Mesodermal cell (in vitro differentiated cells): ENCODE results near the gene INF2.

Experiments used
- H3K27ac ChIP-seq: 2 replicates; pipeline ENCODE4 v1.7.0; 2013; ENCODE audit warnings: mild to moderate bottlenecking, low read depth, low read length, moderate library complexity; ENCODE audit not compliant: severe bottlenecking
- H3K36me3 ChIP-seq: 2 replicates; pipeline ENCODE4 v1.7.1; 2013; ENCODE audit warnings: mild to moderate bottlenecking, low read length, moderate library complexity; ENCODE audit not compliant: control insufficient read depth, insufficient read depth
- H3K4me1 ChIP-seq: one replicate; pipeline ENCODE4 v1.7.1; 2013; ENCODE audit warnings: mild to moderate bottlenecking, low read length; ENCODE audit not compliant: insufficient read depth, control insufficient read depth, poor library complexity, severe bottlenecking
- H3K4me3 ChIP-seq: 2 replicates; pipeline ENCODE4 v1.7.0; 2013; ENCODE audit warnings: low read length, control low read depth, mild to moderate bottlenecking; ENCODE audit not compliant: insufficient read depth, poor library complexity, severe bottlenecking; ENCODE audit errors: extremely low read depth
- H3K9me3 ChIP-seq: 2 replicates; pipeline ENCODE4 v1.7.1; 2013; ENCODE audit warnings: mild to moderate bottlenecking, low read length, moderate library complexity; ENCODE audit not compliant: control insufficient read depth
- WGBS, 2 experiments: methylation state at CpG; one replicate each; pipeline ENCODE4 v1.1.5; 2013; ENCODE audit warnings: missing lambda C conversion rate in 2 of 2; ENCODE audit not compliant: insufficient coverage in 2 of 2; 5-methylcytosine and 5-hydroxymethylcytosine counted together

The INF2 gene

DNA sequence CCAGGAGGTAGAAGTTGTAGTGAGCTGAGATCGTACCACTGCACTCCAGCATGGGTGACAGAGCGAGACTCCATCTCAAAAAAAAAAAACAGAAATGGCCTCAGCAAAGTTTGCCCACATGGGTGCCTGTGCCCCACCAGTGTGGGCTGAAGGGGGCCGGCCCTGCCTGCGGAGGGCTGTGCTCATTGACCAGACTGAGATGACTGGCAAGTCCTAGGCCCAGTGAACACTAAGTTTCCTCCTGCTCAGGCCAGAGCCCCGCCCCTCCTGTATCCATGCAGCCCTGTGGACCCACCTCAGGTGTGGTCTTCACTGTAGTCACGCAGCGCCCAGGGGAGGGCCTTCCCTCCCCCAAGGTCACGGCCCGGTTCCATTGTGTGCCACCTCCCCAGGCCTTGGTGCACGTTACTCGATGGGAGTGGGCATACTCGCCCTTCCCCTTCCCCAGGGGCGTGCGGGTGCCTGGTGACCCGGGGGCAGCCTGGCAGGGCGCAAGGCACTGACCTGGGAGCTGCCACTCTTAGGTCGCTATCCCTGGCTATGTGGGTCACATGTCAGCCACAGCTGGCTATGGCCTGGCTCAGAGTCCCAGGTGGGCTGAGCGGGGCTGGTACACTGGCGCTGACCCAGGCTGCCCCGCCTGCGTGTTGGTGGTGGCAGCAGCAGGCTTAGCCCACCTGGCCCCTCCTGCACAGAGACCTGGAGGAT lies 16.1 kb downstream of the INF2 start:
- Histone ChIP-seq H3K36me3 (peaks cover 63% of the 10 kb centered on the region), H3K4me3 (no peak overlapping the region), H3K4me1 (peaks cover 17% of the 10 kb centered on the region), H3K9me3 (peaks cover 6% of the 10 kb centered on the region), H3K27ac (no peak overlapping the region)
- 89 to 95% methylated on average over 16 to 21 of the region's 21 CpGs for WGBS, 2 experiments

DNA sequence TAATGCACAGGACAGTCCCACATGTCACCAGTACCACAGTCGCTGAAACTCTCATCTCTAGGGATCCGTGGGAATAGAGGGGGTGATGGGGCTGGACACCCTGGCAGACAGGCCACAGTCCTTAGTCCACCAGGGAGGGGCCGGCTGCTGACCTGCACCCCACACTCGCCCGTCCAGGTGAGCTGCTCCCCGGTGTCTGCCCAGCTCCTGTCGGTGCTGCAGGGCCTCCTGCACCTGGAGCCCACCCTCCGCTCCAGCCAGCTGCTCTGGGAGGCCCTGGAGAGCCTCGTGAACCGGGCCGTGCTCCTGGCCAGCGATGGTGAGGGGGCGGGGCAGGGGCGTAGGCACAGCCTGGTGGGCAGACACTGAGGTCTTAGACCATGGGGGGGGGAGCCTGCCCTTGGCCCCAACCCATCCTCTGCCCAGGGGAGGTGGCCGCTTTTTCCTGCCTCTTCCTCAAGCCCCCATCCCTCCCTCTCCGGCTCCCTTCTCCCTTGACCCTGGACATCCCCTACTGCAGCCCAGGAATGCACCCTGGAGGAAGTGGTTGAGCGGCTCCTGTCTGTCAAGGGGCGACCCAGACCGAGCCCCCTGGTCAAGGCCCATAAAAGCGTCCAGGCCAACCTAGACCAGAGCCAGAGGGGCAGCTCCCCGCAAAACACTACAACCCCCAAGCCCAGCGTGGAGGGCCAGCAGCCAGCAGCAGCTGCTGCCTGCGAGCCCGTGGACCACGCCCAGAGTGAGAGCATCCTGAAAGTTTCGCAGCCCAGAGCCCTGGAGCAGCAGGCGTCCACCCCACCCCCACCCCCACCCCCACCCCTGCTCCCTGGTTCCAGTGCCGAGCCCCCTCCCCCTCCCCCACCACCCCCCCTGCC lies 17.6 kb downstream of the INF2 start:
- Histone ChIP-seq H3K4me1 (peaks cover 17% of the 10 kb centered on the region), H3K9me3 (peaks cover 6% of the 10 kb centered on the region), H3K27ac (no peak overlapping the region), H3K4me3 (no peak overlapping the region), H3K36me3 (peaks cover 57% of the 10 kb centered on the region)
- 67 to 72% methylated on average over 11 to 14 of the region's 28 CpGs for WGBS, 2 experiments

- H3K36me3 ChIP-seq, result peaks cover 56% of the 10 kb centered on the region
- peaks cover 17% of the 10 kb centered on the region for H3K4me1 ChIP-seq
- peaks cover 6% of the 10 kb centered on the region for H3K9me3 ChIP-seq
- no peak overlapping the region for H3K27ac ChIP-seq
- H3K4me3 ChIP-seq, result no peak overlapping the region
- 67 to 70% methylated on average over 19 to 25 of the region's 34 CpGs for WGBS, 2 experiments
Measured at GRCh38 chr14:104707608-104708595, 18.5 kb downstream of the INF2 start.

- 52 to 55% methylated on average over 16 to 17 of the region's 20 CpGs for WGBS, 2 experiments
- Histone ChIP-seq H3K9me3 (peaks cover 6% of the 10 kb centered on the region), H3K4me3 (no peak overlapping the region), H3K27ac (no peak overlapping the region), H3K4me1 (peaks cover 17% of the 10 kb centered on the region), H3K36me3 (peaks cover 55% of the 10 kb centered on the region)
Measured at GRCh38 chr14:104708606-104709268, 19.3 kb downstream of the INF2 start.

- H3K4me1 ChIP-seq, result peaks cover 17% of the 10 kb centered on the region
- H3K27ac ChIP-seq, result no peak overlapping the region
- peaks cover under 1% of the 10 kb centered on the region for H3K9me3 ChIP-seq
- H3K4me3 ChIP-seq, result no peak overlapping the region
- whole genome bisulfite sequencing, 2 experiments, result 95 to 98% methylated on average over 9 to 18 of the region's 18 CpGs
- peaks cover 54% of the 10 kb centered on the region for H3K36me3 ChIP-seq
Measured at GRCh38 chr14:104709387-104710039, 20.1 kb downstream of the INF2 start.

DNA sequence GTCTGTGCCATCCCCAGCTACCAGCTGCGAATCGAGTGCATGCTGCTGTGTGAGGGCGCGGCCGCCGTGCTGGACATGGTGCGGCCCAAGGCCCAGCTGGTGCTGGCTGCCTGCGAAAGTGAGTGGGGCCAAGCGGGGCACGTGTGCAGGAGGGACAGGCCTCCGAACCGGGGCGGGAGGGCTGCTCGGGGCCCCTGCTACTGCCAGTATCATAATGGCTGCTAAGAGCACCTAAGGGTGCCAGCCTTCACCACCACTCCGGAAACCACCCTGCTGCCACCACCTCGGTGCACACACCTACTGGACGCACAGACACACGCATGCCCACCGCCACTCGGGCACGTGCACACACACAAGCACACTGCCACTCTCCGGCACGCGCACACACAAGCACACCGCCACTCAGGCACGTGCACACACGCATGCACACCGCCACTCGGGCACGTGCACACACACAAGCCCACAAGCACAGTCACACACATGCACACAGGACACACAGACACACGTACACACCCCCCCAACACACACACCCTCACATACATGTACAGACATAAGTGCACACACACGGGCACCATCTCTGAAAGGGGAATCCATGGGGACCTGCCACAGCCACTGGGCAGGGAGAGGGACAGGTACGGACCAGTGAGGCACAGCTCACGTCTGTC lies 20.8 kb downstream of the INF2 start:
- H3K36me3 ChIP-seq, result peaks cover 55% of the 10 kb centered on the region
- 91 to 94% methylated on average over 28 to 31 of the region's 34 CpGs for WGBS, 2 experiments
- no peak overlapping the region for H3K4me3 ChIP-seq

DNA sequence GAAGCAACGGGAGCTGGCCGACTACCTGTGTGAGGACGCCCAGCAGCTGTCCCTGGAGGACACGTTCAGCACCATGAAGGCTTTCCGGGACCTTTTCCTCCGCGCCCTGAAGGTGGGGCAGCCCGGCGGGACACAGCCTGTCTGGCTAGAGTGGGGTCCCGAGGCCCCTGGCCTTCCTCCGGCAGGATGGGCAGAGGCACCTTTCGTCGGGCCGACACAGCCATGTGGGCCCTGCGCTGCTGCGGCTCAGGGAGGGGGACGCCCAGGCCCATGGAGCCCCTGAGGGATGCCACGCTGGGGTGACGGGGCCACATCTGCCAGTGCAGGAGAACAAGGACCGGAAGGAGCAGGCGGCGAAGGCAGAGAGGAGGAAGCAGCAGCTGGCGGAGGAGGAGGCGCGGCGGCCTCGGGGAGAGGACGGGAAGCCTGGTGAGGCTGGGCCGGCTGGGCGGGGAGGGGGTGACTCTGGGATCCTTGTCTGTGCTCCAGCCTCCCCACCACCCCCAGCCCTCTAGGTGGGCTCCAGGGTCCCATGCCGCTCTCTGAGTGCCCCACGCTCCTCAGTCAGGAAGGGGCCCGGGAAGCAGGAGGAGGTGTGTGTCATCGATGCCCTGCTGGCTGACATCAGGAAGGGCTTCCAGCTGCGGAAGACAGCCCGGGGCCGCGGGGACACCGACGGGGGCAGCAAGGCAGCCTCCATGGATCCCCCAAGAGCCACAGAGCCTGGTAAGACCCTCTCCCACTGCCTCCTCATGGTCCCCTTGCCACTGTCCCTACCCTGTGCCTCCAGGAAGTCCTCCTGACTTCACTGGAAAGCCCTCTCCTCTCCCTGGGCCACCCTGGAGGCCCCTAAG lies 23.7 kb downstream of the INF2 start:
- Histone ChIP-seq H3K36me3 (peaks cover 69% of the 10 kb centered on the region), H3K4me3 (no peak overlapping the region), H3K4me1 (peaks cover 13% of the 10 kb centered on the region), H3K27ac (no peak overlapping the region), H3K9me3 (no peaks in the 10 kb centered on the region)
- WGBS, 2 experiments, result 96% methylated on average over 30 to 37 of the region's 40 CpGs

More for the DNA sequence above, 20.8 kb downstream of the INF2 start:
- Histone ChIP-seq H3K9me3 (no peaks in the 10 kb centered on the region), H3K4me1 (peaks cover 17% of the 10 kb centered on the region), H3K27ac (no peak overlapping the region)

GRCh38 chr14:104714066-104714465 lies 24.6 kb downstream of the INF2 start:
- H3K9me3 ChIP-seq, result no peaks in the 10 kb centered on the region
- WGBS, 2 experiments, result 96 to 97% methylated on average over 15 to 16 of the region's 16 CpGs
- H3K4me3 ChIP-seq, result no peak overlapping the region
- H3K36me3 ChIP-seq, result peaks cover 74% of the 10 kb centered on the region
- H3K4me1 ChIP-seq, result peaks cover 5% of the 10 kb centered on the region
- no peak overlapping the region for H3K27ac ChIP-seq

- Histone ChIP-seq H3K36me3 (peaks cover 74% of the 10 kb centered on the region), H3K9me3 (no peaks in the 10 kb centered on the region), H3K4me3 (no peak overlapping the region), H3K4me1 (no peaks in the 10 kb centered on the region), H3K27ac (no peak overlapping the region)
- 96 to 99% methylated on average over 30 to 31 of the region's 31 CpGs for WGBS, 2 experiments
Measured at GRCh38 chr14:104714681-104715080, 25.3 kb downstream of the INF2 start.
